Thyroid gland (tissue), 4 donors: ENCODE measurements around the gene MYO5A. TPM values are rescaled to one million over a fixed set of nuclear protein-coding genes. Genes with fewer than 3 reads are reported as not detected.
"Not testable (repeated sequence)": the region's sequence is repeated elsewhere in the genome, so short reads cannot be mapped to it uniquely, and the experiment has no call there.

ENCODE experiments used
- DNase-seq, 2 donors: peaks; one replicate each; pipeline ENCODE4 v3.0.0-alpha.2; 2019
- H3K27ac ChIP-seq, 3 donors: fragments of 200-600 bp; sonication (generic); 1 replicate in 2 of 3; 2 replicates in 1 of 3; pipeline ENCODE4 v1.5.1; 2016 to 2019; ENCODE audit warnings: mild to moderate bottlenecking in 1 of 3, moderate library complexity in 1 of 3
- H3K27me3 ChIP-seq: fragments of 200-600 bp; sonication (generic); one replicate; pipeline ENCODE4 v1.5.1; 2019
- H3K36me3 ChIP-seq, 2 donors: fragments of 200-600 bp; sonication (generic); one replicate each; pipeline ENCODE4 v1.5.1; 2016 to 2019
- H3K4me1 ChIP-seq, 2 donors: fragments of 200-600 bp; sonication (generic); one replicate each; pipeline ENCODE4 v1.5.1; 2017 to 2019
- H3K4me3 ChIP-seq, 3 donors: fragments of 200-600 bp; sonication (generic); replicated peaks in 1 of 3; 1 replicate in 2 of 3; 2 replicates in 1 of 3; pipeline ENCODE4 v1.5.1; 2016; ENCODE audit warnings: mild to moderate bottlenecking in 1 of 3
- H3K9me3 ChIP-seq: fragments of 200-600 bp; sonication (generic); one replicate; pipeline ENCODE4 v1.5.1; 2017
- POLR2A ChIP-seq, 2 donors: fragments of 450-650 bp; IDR thresholded peaks; one replicate each; pipeline ENCODE4 v1.6.1; 2017; ENCODE audit warnings: antibody characterized with exemption in 2 of 2, mild to moderate bottlenecking in 2 of 2, moderate library complexity in 1 of 2
- WGBS, 2 donors: methylation state at CpG; one replicate each; pipeline ENCODE4 v1.1.5; 2017; 5-methylcytosine and 5-hydroxymethylcytosine counted together
- intact Hi-C: fragments of 100-400 bp; cut with DNase I; formaldehyde crosslinking; loops from one replicate; pipeline ENCODE4 v1.15.1; 2023
- total RNA-seq, 4 donors: library from RNA; depleted of rRNA; stranded (reverse); fragments of >200 nt; gene quantifications; one replicate each; pipeline ENCODE4 v1.2.3, GENCODE V29; 2016
- TF ChIP-seq, protein P1 (sequence below), 6 experiments: fragments of 200-600 bp in 3 of 6; fragments of 450-650 bp in 3 of 6; sonication (generic) in 3 of 6; IDR thresholded peaks; one replicate each; pipeline ENCODE4 v1.5.1; 2016 to 2019; ENCODE audit warnings: antibody characterized with exemption in 6 of 6, mild to moderate bottlenecking in 2 of 6, inconsistent platforms in 1 of 6, moderate library complexity in 1 of 6

The MYO5A gene
- total RNA-seq = 10 to 100 TPM; 23.3 to 44.1 (median 34.7) TPM

DNA sequence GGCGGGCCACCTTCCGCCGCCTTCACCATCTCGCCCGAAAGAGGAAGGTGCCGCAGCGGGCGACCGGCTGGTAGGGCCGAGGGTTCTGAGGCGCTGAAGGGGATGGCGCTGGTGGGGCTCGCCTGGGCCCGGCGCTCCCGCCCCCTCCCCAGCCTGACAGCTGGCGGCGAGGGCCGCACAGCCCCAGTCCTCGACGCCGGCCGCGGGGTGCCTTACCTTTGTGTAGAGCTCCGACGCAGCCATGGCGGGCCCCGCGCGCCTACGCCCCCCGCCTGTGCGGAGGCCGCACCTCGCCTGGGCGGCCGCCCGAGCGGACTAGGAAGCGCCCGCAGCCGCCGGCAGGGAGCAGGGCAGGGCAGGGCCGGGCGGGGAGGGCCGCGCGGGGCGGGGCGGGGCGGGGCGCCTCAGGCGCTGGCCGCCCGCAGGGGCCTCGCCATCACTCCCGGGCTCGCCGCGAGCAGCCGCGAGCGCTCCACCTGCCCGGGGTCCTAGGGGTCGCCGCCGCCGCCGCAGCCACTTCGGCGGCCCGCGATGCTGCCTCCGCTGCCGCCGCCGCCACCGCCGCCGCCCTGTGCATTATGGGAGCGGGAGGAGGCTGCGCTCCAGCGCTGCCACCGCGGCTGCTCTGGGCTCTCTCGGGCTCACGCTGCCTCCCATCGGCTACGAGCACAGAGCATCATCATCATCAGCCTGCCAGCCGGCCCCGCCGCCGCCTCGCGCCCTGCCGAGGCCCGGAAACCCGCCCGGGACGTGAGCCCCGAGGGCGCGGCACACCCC lies at the start of gene MYO5A:
Gene MYO5A (minus strand): TSS at position 317 of the 777 bp plus-strand sequence. CDS start 74 bp downstream, at position 243.
- Histone ChIP-seq H3K27me3 (no peaks in the 10 kb centered on the region), H3K4me1 (peaks cover 8 to 10% of the 10 kb centered on the region in 2 donors), H3K9me3 (no peaks in the 10 kb centered on the region), H3K4me3 (peak within 1 kb of the TSS; percentile 57 to 85 (median 83)), H3K36me3 (no peaks in the 10 kb centered on the region), H3K27ac (peak within 1 kb of the TSS in 2 of 3 donors; percentile 73 to 78)
- DNase-seq = peak; percentile 67 to 68
- TF ChIP-seq, protein P1, sequence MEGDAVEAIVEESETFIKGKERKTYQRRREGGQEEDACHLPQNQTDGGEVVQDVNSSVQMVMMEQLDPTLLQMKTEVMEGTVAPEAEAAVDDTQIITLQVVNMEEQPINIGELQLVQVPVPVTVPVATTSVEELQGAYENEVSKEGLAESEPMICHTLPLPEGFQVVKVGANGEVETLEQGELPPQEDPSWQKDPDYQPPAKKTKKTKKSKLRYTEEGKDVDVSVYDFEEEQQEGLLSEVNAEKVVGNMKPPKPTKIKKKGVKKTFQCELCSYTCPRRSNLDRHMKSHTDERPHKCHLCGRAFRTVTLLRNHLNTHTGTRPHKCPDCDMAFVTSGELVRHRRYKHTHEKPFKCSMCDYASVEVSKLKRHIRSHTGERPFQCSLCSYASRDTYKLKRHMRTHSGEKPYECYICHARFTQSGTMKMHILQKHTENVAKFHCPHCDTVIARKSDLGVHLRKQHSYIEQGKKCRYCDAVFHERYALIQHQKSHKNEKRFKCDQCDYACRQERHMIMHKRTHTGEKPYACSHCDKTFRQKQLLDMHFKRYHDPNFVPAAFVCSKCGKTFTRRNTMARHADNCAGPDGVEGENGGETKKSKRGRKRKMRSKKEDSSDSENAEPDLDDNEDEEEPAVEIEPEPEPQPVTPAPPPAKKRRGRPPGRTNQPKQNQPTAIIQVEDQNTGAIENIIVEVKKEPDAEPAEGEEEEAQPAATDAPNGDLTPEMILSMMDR (IDR thresholded peaks at IDR 0.05) = peak in 3 of 6 experiments; percentile 13 to 55 (median 31)
- peak in 1 of 2 donors; percentile 50 for TF ChIP-seq POLR2A (IDR thresholded peaks at IDR 0.05)
- 0% methylated on average over 12 of the region's 103 CpGs; no CpG with 5 or more reads in 1 of the 2 donors for WGBS, 2 donors
- intact Hi-C loops = loop anchor here (5.0 kb wide), 1 partner anchor 39 kb away; the partner anchor contains the start of gene ARPP19

DNA sequence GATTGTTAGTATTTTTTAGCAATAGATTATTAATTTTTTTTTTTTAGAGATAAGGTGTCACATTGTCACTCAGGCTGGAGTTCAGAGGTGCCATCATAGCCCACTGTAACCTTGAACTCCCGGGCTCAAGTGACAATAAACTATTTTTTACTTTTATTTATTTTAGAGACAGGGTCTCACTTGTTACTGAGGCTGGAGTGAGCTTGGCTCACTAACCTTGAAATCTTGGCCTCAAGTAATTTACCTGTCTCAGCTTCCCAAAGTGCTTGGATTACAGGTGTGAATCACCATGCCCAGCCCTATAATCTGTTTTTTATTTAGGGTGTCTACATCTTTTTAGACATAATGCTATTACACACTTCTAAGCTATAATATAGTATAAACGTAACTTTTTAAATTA lies 48.0 kb upstream of the MYO5A start:
- 96 to 97% methylated on average over 2 of the region's 2 CpGs for WGBS, 2 donors
- no peak for DNase-seq
- H3K27ac ChIP-seq = no peak overlapping the region
- intact Hi-C loops = no loop called here
- H3K4me3 ChIP-seq = no peak overlapping the region
- peaks cover 0 to 4% of the 10 kb centered on the region in 2 donors for H3K36me3 ChIP-seq
- no peak for TF ChIP-seq POLR2A (IDR thresholded peaks at IDR 0.05)
- TF ChIP-seq, protein P1 (IDR thresholded peaks at IDR 0.05) = no peak
- no peaks in the 10 kb centered on the region for H3K27me3 ChIP-seq
- H3K4me1 ChIP-seq = no peaks in the 10 kb centered on the region
- no peaks in the 10 kb centered on the region for H3K9me3 ChIP-seq

DNA sequence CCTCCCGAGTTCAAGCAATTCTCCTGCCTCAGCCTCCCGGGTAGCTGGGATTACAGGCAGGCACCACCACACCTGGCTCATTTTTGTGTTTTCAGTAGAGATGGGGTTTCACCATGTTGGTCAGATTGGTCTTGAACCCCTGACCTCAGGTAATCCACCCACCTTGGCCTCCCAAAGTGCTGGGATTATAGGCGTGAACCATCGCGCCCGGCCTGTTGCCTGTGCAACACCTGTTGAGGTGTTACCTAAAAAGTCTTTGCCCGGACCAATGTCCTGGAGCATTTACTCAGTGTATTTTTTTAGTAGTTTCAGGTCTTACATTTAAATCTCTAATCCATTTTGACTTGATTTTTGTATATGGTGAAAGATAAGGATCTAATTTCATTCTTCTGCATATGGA lies 46.9 kb upstream of the MYO5A start:
- H3K27me3 ChIP-seq, intact Hi-C loops: not testable (repeated sequence)
- 88 to 89% methylated on average over 7 of the region's 7 CpGs for WGBS, 2 donors

DNA sequence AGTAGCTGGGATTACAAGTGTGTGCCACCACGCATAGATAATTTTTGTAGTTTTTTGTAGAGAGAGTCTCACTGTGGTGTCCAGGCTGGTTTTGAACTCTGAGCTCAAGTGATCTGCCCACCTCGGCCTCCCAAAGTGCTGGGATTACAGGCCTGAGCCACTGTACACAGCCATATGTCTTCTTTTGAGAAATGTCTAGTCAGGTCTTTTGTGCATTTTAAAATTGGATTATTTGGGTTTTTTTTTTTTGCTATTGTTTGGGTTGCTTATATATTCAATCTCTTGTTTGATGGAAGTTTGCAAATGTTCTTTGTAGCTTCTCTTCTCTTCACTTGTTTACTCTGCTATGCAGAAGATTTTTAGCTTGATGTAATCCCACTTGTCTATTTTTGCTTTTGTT lies 46.4 kb upstream of the MYO5A start:
- intact Hi-C loops = no loop called here
- Histone ChIP-seq H3K36me3 (no peaks in the 10 kb centered on the region), H3K27ac (no peak overlapping the region), H3K9me3 (no peaks in the 10 kb centered on the region), H3K4me1 (no peaks in the 10 kb centered on the region), H3K27me3 (no peaks in the 10 kb centered on the region), H3K4me3 (no peak overlapping the region)
- 93 to 98% methylated on average over 2 of the region's 2 CpGs for WGBS, 2 donors
- no peak for DNase-seq
- TF ChIP-seq POLR2A (IDR thresholded peaks at IDR 0.05) = no peak
- TF ChIP-seq, protein P1 (IDR thresholded peaks at IDR 0.05) = no peak

More for the DNA sequence above, 46.9 kb upstream of the MYO5A start:
- H3K27ac ChIP-seq, H3K4me3 ChIP-seq, H3K4me1 ChIP-seq, H3K9me3 ChIP-seq, H3K36me3 ChIP-seq, DNase-seq: not testable (repeated sequence)

DNA sequence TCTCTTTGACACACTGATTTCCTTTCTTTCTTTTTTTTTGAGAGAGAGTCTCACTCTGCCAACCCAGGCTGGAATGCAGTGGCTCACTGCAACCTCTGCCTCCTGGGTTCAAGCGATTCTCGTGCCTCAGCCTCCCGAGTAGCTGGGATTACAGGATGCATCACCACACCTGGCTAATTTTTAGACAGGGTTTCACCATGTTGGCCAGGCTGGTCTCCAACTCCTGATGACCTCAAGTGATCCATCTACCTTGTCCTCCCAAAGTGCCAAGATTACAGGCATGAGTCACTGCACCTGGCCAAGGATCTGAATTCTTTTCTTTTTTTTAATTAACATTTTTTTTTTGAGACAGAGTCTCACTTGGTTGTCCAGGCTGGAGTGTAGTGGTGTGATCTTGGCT lies 45.9 kb upstream of the MYO5A start:
- H3K4me1 ChIP-seq, DNase-seq, H3K4me3 ChIP-seq, H3K27ac ChIP-seq, H3K9me3 ChIP-seq, H3K27me3 ChIP-seq, intact Hi-C loops, H3K36me3 ChIP-seq: not testable (repeated sequence)
- 96 to 98% methylated on average over 3 of the region's 3 CpGs for WGBS, 2 donors
